ENCODE data around the gene WNT7A. TPM values are rescaled to one million over a fixed set of nuclear protein-coding genes. Genes with fewer than 3 reads are reported as not detected.
"Not testable (repeated sequence)": the region's sequence is repeated elsewhere in the genome, so short reads cannot be mapped to it uniquely, and the experiment has no call there.

WNT7A gene
- total RNA-seq, 1 donor from 2014 or later: 10.3 TPM

- no peak overlapping the region for H3K4me3 ChIP-seq (ENCODE audit: low read depth, low read length)
- DNase-seq (ENCODE audit: low read depth): no peak
- TF ChIP-seq CTCF (conservative IDR thresholded peaks at IDR 0.05; ENCODE audit: low read depth, low read length): no peak
These were observed 20.9 kb downstream of the WNT7A start for GRCh38 chr3:13858768-13859520.

DNA sequence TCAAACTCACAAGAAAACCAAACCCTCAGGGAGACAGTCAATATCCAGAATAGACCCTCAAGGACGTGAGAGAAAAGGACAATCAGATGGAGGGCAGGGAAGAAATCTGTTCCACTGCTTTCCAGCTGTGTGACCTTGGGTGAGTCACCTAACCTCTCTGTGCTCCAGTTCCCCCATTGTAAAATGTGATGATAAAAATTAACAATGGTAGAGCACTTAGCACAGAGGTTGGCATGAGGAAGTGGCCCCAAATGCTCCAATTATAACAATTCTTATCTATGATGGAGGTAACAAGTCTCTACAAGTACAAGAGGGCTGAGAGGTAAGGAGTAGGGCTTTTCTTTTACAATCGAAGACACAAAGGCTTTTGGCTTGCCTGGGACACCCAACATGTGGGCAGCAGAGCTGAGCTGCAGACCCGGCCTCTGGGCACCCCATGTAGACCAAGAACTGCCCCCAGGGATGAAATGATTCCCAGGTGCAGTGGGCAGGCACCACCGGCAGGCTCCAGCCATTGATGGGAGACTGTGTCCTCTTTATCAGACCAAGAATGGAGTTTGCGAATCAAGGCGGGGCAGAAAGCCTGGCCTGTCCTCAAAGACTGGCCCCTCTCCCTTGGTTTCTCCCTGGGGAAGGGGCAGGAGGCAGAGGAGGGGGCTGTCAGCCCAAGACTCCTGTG lies 22.0 kb downstream of the WNT7A start:
- no peak overlapping the region for H3K4me3 ChIP-seq (ENCODE audit: low read depth, low read length)
- no peak for DNase-seq (ENCODE audit: low read depth)
- no peak for TF ChIP-seq CTCF (conservative IDR thresholded peaks at IDR 0.05; ENCODE audit: low read depth, low read length)

DNA sequence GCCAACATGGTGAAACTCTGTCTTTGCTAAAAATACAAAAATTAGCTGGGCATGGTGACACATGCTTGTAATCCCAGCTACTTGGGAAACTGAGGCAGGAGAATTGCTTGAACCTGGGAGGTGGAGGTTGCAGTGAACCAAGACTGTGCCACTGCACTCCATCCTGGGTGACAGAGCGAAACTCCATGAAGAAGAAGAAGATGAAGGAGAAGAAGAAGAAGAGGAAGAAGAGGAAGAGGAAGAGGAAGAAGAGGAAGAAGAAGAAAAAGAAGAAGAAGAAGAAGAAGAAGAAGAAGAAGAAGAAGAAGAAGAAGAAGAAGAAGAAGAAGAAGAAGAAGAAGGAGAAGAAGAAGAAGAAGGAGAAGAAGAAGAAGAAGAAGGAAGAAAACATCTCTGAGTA lies 23.2 kb downstream of the WNT7A start:
- H3K4me3 ChIP-seq (ENCODE audit: low read depth, low read length); DNase-seq (ENCODE audit: low read depth): not testable (repeated sequence)

- TF ChIP-seq CTCF (conservative IDR thresholded peaks at IDR 0.05; ENCODE audit: low read depth, low read length): no peak
- H3K4me3 ChIP-seq (ENCODE audit: low read depth, low read length): no peak overlapping the region
- no peak for DNase-seq (ENCODE audit: low read depth)
These were observed 23.9 kb downstream of the WNT7A start for GRCh38 chr3:13856006-13856405.

GRCh38 chr3:13854492-13854891 lies 25.4 kb downstream of the WNT7A start:
- TF ChIP-seq CTCF (conservative IDR thresholded peaks at IDR 0.05; ENCODE audit: low read depth, low read length): no peak
- no peak for DNase-seq (ENCODE audit: low read depth)
- H3K4me3 ChIP-seq (ENCODE audit: low read depth, low read length): no peak overlapping the region

DNA sequence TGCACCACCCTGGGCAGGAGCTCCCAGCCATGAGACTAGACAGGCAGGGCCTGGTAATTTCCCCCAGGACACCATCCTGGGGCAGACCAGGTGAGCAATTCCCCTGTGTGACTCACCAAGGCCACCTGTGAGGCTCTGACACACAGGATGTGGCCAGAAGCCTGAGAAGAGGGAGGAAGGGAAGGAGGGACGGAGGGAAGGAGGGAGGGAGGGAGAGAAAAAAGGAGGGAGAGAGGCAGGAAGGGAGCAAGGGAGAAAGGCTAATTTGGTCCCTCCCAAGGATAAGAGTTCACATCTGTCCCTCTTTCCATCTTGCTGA lies 25.9 kb downstream of the WNT7A start:
- TF ChIP-seq CTCF (conservative IDR thresholded peaks at IDR 0.05; ENCODE audit: low read depth, low read length): no peak
- DNase-seq (ENCODE audit: low read depth): no peak
- no peak overlapping the region for H3K4me3 ChIP-seq (ENCODE audit: low read depth, low read length)

- no peak overlapping the region for H3K4me3 ChIP-seq (ENCODE audit: low read depth, low read length)
- no peak for TF ChIP-seq CTCF (conservative IDR thresholded peaks at IDR 0.05; ENCODE audit: low read depth, low read length)
- no peak for DNase-seq (ENCODE audit: low read depth)
These were observed 26.5 kb downstream of the WNT7A start for GRCh38 chr3:13853256-13853977.

Data from epithelial cell of proximal tubule (primary cell).